Naive thymus-derived CD4-positive, alpha-beta T cell (primary cell): ENCODE results near the gene MIS12. TPM values are rescaled to one million over a fixed set of nuclear protein-coding genes. Genes with fewer than 3 reads are reported as not detected.

Source experiments
- ATAC-seq: fragments of 150-1000 bp; cut with Tn5 transposase; 2 replicates; pipeline ENCODE4 v1.10.0; 2021; ENCODE audit warnings: mild to moderate bottlenecking, moderate library complexity
- CTCF ChIA-PET: fragments of 350-600 bp; sonication (Branson Sonifier 250); formaldehyde crosslinking; loops from one replicate; lab custom pipeline; 2021; ENCODE audit warnings: antibody characterized with exemption; lab: Charles Lee
- POLR2A ChIA-PET: fragments of 350-600 bp; sonication (Branson Sonifier 250); formaldehyde crosslinking; loops from one replicate; lab custom pipeline; 2021; ENCODE audit warnings: antibody characterized with exemption, inconsistent platforms; lab: Charles Lee
- DNase-seq, 9 donors: peaks; one replicate each; pipeline versions ENCODE4 v3.0.0 to v3.0.0-alpha.2; 2020 to 2022; ENCODE audit warnings: mixed read lengths in 1 of 9
- H3K27ac ChIP-seq: one replicate; pipeline ENCODE4 v1.7.0; 2013; ENCODE audit warnings: mild to moderate bottlenecking, low read depth, low read length, moderate library complexity
- H3K27me3 ChIP-seq, 2 donors: one replicate each; pipeline ENCODE4 v1.7.0; 2013; ENCODE audit warnings: low read length in 2 of 2, mild to moderate bottlenecking in 2 of 2, moderate library complexity in 2 of 2; ENCODE audit not compliant: control insufficient read depth in 2 of 2, insufficient read depth in 2 of 2
- H3K36me3 ChIP-seq, 3 experiments: 1 replicate in 2 of 3; 2 replicates in 1 of 3; pipeline ENCODE4 v1.7.0; 2013; ENCODE audit warnings: low read length in 3 of 3, mild to moderate bottlenecking in 3 of 3, moderate library complexity in 1 of 3; ENCODE audit not compliant: insufficient read depth in 3 of 3, control insufficient read depth in 2 of 3
- H3K4me1 ChIP-seq, 2 donors: one replicate each; pipeline ENCODE4 v1.7.0; 2013; ENCODE audit warnings: low read length in 2 of 2, mild to moderate bottlenecking in 2 of 2, moderate library complexity in 1 of 2; ENCODE audit not compliant: control insufficient read depth in 2 of 2, insufficient read depth in 2 of 2
- H3K4me3 ChIP-seq: 2 replicates; pipeline ENCODE4 v1.7.0; 2013; ENCODE audit warnings: mild to moderate bottlenecking, low read length
- H3K9me3 ChIP-seq, 3 experiments: 1 replicate in 2 of 3; 2 replicates in 1 of 3; pipeline ENCODE4 v1.7.0; 2013; ENCODE audit warnings: low read length in 3 of 3; ENCODE audit not compliant: control insufficient read depth in 2 of 3
- H3K27ac Mint-ChIP-seq, 9 donors: one replicate each; pipeline ENCODE4 v1.8.0; 2020 to 2022; ENCODE audit warnings: mixed read lengths in 9 of 9, mild to moderate bottlenecking in 8 of 9, moderate library complexity in 5 of 9, inconsistent platforms in 2 of 9
- H3K27me3 Mint-ChIP-seq, 5 donors: one replicate each; pipeline ENCODE4 v1.8.0; 2021 to 2022; ENCODE audit warnings: mixed read lengths in 5 of 5, mild to moderate bottlenecking in 1 of 5
- H3K36me3 Mint-ChIP-seq, 5 donors: one replicate each; pipeline ENCODE4 v1.8.0; 2020 to 2022; ENCODE audit warnings: mixed read lengths in 5 of 5, mild to moderate bottlenecking in 3 of 5, inconsistent platforms in 1 of 5
- H3K4me1 Mint-ChIP-seq, 7 donors: one replicate each; pipeline ENCODE4 v1.8.0; 2020 to 2022; ENCODE audit warnings: mixed read lengths in 7 of 7, mild to moderate bottlenecking in 3 of 7, inconsistent platforms in 1 of 7
- H3K4me3 Mint-ChIP-seq, 10 donors: one replicate each; pipeline ENCODE4 v1.8.0; 2020 to 2022; ENCODE audit warnings: mild to moderate bottlenecking in 10 of 10, mixed read lengths in 10 of 10, moderate library complexity in 6 of 10, inconsistent platforms in 2 of 10
- H3K9me3 Mint-ChIP-seq, 11 donors: one replicate each; pipeline ENCODE4 v1.8.0; 2020 to 2022; ENCODE audit warnings: mixed read lengths in 11 of 11, mild to moderate bottlenecking in 4 of 11, inconsistent platforms in 1 of 11, moderate library complexity in 1 of 11
- intact Hi-C, 2 donors: fragments of 100-400 bp; cut with micrococcal nuclease; formaldehyde crosslinking; loops; one replicate each; pipeline ENCODE4 v1.15.1; 2023
- polyA plus RNA-seq, 2 donors: library from polyadenylated mRNA; unstranded; fragments of 300-500 nt; fragmentation: Illumina TruSeq; gene quantifications; one replicate each; pipeline ENCODE4 v1.2.3, GENCODE V29; 2021
- total RNA-seq, 6 experiments: library from RNA in 5 of 6; stranded (reverse) in 5 of 6; gene quantifications; 1 replicate in 5 of 6; 2 replicates in 1 of 6; pipeline ENCODE4 v1.2.3 and lab custom pipeline; 2021 to 2026

MIS12 gene
- total and polyA plus RNA-seq, 7 experiments from 2014 or later: 16.3 to 53.6 (median 26.9) TPM

GRCh38 chr17:5526821-5527598 lies 40.6 kb downstream of the MIS12 start:
- H3K27me3 Mint-ChIP-seq: no peaks in the 10 kb centered on the region
- H3K4me1 ChIP-seq: no peaks in the 10 kb centered on the region
- no peaks in the 10 kb centered on the region for H3K9me3 ChIP-seq
- intact Hi-C loops: no loop called here
- DNase-seq (peak in 1 of 9 donors; percentile 56), ATAC-seq (peak; percentile 51)
- H3K4me3 ChIP-seq: no peak overlapping the region
- H3K27ac Mint-ChIP-seq: peak overlapping the region in 4 of 9 donors; percentile 9 to 62 (median 18)
- H3K36me3 ChIP-seq: peaks cover 17 to 95% (median 34%) of the 10 kb centered on the region in 3 experiments
- ChIA-PET POLR2A (interaction anchor here (1.6 kb wide), 1 partner anchor 12 kb away, joined by 6 read pairs; no protein-coding TSS in a partner anchor), CTCF (no interaction called here)
- H3K36me3 Mint-ChIP-seq: peaks cover 10 to 64% (median 36%) of the 10 kb centered on the region in 5 donors
- H3K4me1 Mint-ChIP-seq: peaks cover 0 to 11% (median 0%) of the 10 kb centered on the region in 7 donors
- no peak overlapping the region for H3K4me3 Mint-ChIP-seq
- H3K9me3 Mint-ChIP-seq: no peaks in the 10 kb centered on the region
- H3K27me3 ChIP-seq: no peaks in the 10 kb centered on the region
- H3K27ac ChIP-seq: no peak overlapping the region

- intact Hi-C loops: no loop called here
- H3K27me3 Mint-ChIP-seq: no peaks in the 10 kb centered on the region
- peaks cover 14 to 69% (median 37%) of the 10 kb centered on the region in 5 donors for H3K36me3 Mint-ChIP-seq
- ATAC-seq: no peak
- no peaks in the 10 kb centered on the region for H3K9me3 Mint-ChIP-seq
- no peaks in the 10 kb centered on the region for H3K27me3 ChIP-seq
- H3K9me3 ChIP-seq: no peaks in the 10 kb centered on the region
- no peak for DNase-seq
- ChIA-PET CTCF (no interaction called here), POLR2A (interaction anchor here (1.6 kb wide), 1 partner anchor 12 kb away, joined by 6 read pairs; no protein-coding TSS in a partner anchor)
- H3K27ac ChIP-seq: no peak overlapping the region
- peaks cover 0 to 11% (median 0%) of the 10 kb centered on the region in 7 donors for H3K4me1 Mint-ChIP-seq
- no peak overlapping the region for H3K4me3 ChIP-seq
- H3K27ac Mint-ChIP-seq: peak overlapping the region in 1 of 9 donors; percentile 26
- H3K4me3 Mint-ChIP-seq: no peak overlapping the region
- H3K36me3 ChIP-seq: peaks cover 22 to 95% (median 39%) of the 10 kb centered on the region in 3 experiments
- no peaks in the 10 kb centered on the region for H3K4me1 ChIP-seq
These were observed 41.4 kb downstream of the MIS12 start for GRCh38 chr17:5527601-5528250.

- intact Hi-C loops: no loop called here
- Mint-ChIP-seq H3K36me3 (peaks cover 14 to 61% (median 27%) of the 10 kb centered on the region in 5 donors), H3K27ac (peak overlapping the region in 1 of 9 donors; percentile 17), H3K4me3 (no peak overlapping the region), H3K27me3 (no peaks in the 10 kb centered on the region), H3K4me1 (peaks cover 0 to 11% (median 0%) of the 10 kb centered on the region in 7 donors), H3K9me3 (no peaks in the 10 kb centered on the region)
- H3K9me3 ChIP-seq: no peaks in the 10 kb centered on the region
- peaks cover 24 to 93% (median 31%) of the 10 kb centered on the region in 3 experiments for H3K36me3 ChIP-seq
- POLR2A ChIA-PET: interaction anchor here (0.6 kb wide), 3 partner anchors 30 to 90 kb away, joined by 3 read pairs; a partner anchor contains a TSS
- no peak for DNase-seq
- no peak overlapping the region for H3K4me3 ChIP-seq
- H3K27me3 ChIP-seq: no peaks in the 10 kb centered on the region
- H3K27ac ChIP-seq: no peak overlapping the region
- CTCF ChIA-PET: interaction anchor here (0.6 kb wide), 1 partner anchor 894 kb away, joined by 3 read pairs; no protein-coding TSS in a partner anchor
- ATAC-seq: no peak
- no peaks in the 10 kb centered on the region for H3K4me1 ChIP-seq
These were observed 44.1 kb downstream of the MIS12 start for GRCh38 chr17:5530265-5531084.

- no peaks in the 10 kb centered on the region for H3K4me1 ChIP-seq
- peaks cover 14 to 65% (median 31%) of the 10 kb centered on the region in 5 donors for H3K36me3 Mint-ChIP-seq
- H3K4me3 ChIP-seq: no peak overlapping the region
- H3K27me3 Mint-ChIP-seq: no peaks in the 10 kb centered on the region
- H3K4me3 Mint-ChIP-seq: no peak overlapping the region
- no peak overlapping the region for H3K27ac ChIP-seq
- ChIA-PET CTCF (no interaction called here), POLR2A (interaction anchor here (0.6 kb wide), 1 partner anchor 30 kb away, joined by 3 read pairs; a partner anchor contains a TSS)
- H3K27ac Mint-ChIP-seq: peak overlapping the region in 1 of 9 donors; percentile 51
- H3K36me3 ChIP-seq: peaks cover 26 to 93% (median 31%) of the 10 kb centered on the region in 3 experiments
- H3K9me3 ChIP-seq: no peaks in the 10 kb centered on the region
- ATAC-seq: no peak
- no peaks in the 10 kb centered on the region for H3K27me3 ChIP-seq
- DNase-seq: no peak
- intact Hi-C loops: no loop called here
- peaks cover 0 to 11% (median 0%) of the 10 kb centered on the region in 7 donors for H3K4me1 Mint-ChIP-seq
- H3K9me3 Mint-ChIP-seq: no peaks in the 10 kb centered on the region
These were observed 44.7 kb downstream of the MIS12 start for GRCh38 chr17:5531085-5531418.

- peaks cover 14 to 67% (median 30%) of the 10 kb centered on the region in 5 donors for H3K36me3 Mint-ChIP-seq
- Histone ChIP-seq H3K4me1 (no peaks in the 10 kb centered on the region), H3K27ac (no peak overlapping the region), H3K27me3 (no peaks in the 10 kb centered on the region), H3K36me3 (peaks cover 34 to 91% (median 35%) of the 10 kb centered on the region in 3 experiments), H3K4me3 (no peak overlapping the region), H3K9me3 (no peaks in the 10 kb centered on the region)
- no peaks in the 10 kb centered on the region for H3K27me3 Mint-ChIP-seq
- intact Hi-C loops: no loop called here
- H3K9me3 Mint-ChIP-seq: no peaks in the 10 kb centered on the region
- peak overlapping the region in 1 of 9 donors; percentile 55 for H3K27ac Mint-ChIP-seq
- ATAC-seq (no peak), DNase-seq (no peak)
- CTCF ChIA-PET: no interaction called here
- POLR2A ChIA-PET: no interaction called here
- H3K4me1 Mint-ChIP-seq: peaks cover 0 to 4% (median 0%) of the 10 kb centered on the region in 7 donors
- H3K4me3 Mint-ChIP-seq: no peak overlapping the region
These were observed 46.2 kb downstream of the MIS12 start for GRCh38 chr17:5532581-5532980.
